ENCODE measurements around the gene ADD2.

ADD2 gene

GRCh38 chr2:70697603-70698383, 70.2 kb downstream of the ADD2 start:
- TF ChIP-seq SNAI2 (CRISPR knock-in tag; IDR thresholded peaks at IDR 0.05) (no peak), ZNF70 (CRISPR knock-in tag; IDR thresholded peaks at IDR 0.05) (no peak), ZFP30 (CRISPR knock-in tag; IDR thresholded peaks at IDR 0.05) (no peak), ZNF565 (CRISPR knock-in tag; conservative IDR thresholded peaks at IDR 0.05; ENCODE audit: low read depth) (no peak), OSR1 (CRISPR knock-in tag; IDR thresholded peaks at IDR 0.05) (no peak), ZFP3 (CRISPR knock-in tag; IDR thresholded peaks at IDR 0.05) (no peak), TOX (CRISPR knock-in tag; IDR thresholded peaks at IDR 0.05; ENCODE audit: borderline replicate concordance) (no peak), RARB (CRISPR knock-in tag; IDR thresholded peaks at IDR 0.05) (no peak), ZC3H10 (CRISPR knock-in tag; IDR thresholded peaks at IDR 0.05) (no peak), ZNF8 (CRISPR knock-in tag; IDR thresholded peaks at IDR 0.05) (no peak), CSDC2 (CRISPR knock-in tag; IDR thresholded peaks at IDR 0.05) (no peak), CREB5 (CRISPR knock-in tag; IDR thresholded peaks at IDR 0.05; ENCODE audit: low read depth) (no peak)
- TF ChIP-seq, protein P1, sequence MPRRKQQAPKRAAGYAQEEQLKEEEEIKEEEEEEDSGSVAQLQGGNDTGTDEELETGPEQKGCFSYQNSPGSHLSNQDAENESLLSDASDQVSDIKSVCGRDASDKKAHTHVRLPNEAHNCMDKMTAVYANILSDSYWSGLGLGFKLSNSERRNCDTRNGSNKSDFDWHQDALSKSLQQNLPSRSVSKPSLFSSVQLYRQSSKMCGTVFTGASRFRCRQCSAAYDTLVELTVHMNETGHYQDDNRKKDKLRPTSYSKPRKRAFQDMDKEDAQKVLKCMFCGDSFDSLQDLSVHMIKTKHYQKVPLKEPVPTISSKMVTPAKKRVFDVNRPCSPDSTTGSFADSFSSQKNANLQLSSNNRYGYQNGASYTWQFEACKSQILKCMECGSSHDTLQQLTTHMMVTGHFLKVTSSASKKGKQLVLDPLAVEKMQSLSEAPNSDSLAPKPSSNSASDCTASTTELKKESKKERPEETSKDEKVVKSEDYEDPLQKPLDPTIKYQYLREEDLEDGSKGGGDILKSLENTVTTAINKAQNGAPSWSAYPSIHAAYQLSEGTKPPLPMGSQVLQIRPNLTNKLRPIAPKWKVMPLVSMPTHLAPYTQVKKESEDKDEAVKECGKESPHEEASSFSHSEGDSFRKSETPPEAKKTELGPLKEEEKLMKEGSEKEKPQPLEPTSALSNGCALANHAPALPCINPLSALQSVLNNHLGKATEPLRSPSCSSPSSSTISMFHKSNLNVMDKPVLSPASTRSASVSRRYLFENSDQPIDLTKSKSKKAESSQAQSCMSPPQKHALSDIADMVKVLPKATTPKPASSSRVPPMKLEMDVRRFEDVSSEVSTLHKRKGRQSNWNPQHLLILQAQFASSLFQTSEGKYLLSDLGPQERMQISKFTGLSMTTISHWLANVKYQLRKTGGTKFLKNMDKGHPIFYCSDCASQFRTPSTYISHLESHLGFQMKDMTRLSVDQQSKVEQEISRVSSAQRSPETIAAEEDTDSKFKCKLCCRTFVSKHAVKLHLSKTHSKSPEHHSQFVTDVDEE (CRISPR knock-in tag; IDR thresholded peaks at IDR 0.05) = no peak
- no peak for ATAC-seq

- TF ChIP-seq, protein P2, sequence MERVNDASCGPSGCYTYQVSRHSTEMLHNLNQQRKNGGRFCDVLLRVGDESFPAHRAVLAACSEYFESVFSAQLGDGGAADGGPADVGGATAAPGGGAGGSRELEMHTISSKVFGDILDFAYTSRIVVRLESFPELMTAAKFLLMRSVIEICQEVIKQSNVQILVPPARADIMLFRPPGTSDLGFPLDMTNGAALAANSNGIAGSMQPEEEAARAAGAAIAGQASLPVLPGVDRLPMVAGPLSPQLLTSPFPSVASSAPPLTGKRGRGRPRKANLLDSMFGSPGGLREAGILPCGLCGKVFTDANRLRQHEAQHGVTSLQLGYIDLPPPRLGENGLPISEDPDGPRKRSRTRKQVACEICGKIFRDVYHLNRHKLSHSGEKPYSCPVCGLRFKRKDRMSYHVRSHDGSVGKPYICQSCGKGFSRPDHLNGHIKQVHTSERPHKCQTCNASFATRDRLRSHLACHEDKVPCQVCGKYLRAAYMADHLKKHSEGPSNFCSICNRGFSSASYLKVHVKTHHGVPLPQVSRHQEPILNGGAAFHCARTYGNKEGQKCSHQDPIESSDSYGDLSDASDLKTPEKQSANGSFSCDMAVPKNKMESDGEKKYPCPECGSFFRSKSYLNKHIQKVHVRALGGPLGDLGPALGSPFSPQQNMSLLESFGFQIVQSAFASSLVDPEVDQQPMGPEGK (CRISPR knock-in tag; IDR thresholded peaks at IDR 0.05; ENCODE audit: borderline replicate concordance) = no peak
- TF ChIP-seq ISL1 (CRISPR knock-in tag; IDR thresholded peaks at IDR 0.05) = no peak
- no peak for TF ChIP-seq TCF4 (CRISPR knock-in tag; IDR thresholded peaks at IDR 0.05; ENCODE audit: borderline replicate concordance)
- TF ChIP-seq CREB5 (CRISPR knock-in tag; IDR thresholded peaks at IDR 0.05; ENCODE audit: low read depth) = no peak
- TF ChIP-seq CSDC2 (CRISPR knock-in tag; IDR thresholded peaks at IDR 0.05) = no peak
- TF ChIP-seq, protein P1 (CRISPR knock-in tag; IDR thresholded peaks at IDR 0.05) = no peak
- no peak for TF ChIP-seq TOX (CRISPR knock-in tag; IDR thresholded peaks at IDR 0.05; ENCODE audit: borderline replicate concordance)
- TF ChIP-seq ZFP3 (CRISPR knock-in tag; IDR thresholded peaks at IDR 0.05) = no peak
- TF ChIP-seq SNAI2 (CRISPR knock-in tag; IDR thresholded peaks at IDR 0.05) = no peak
- TF ChIP-seq ZNF565 (CRISPR knock-in tag; conservative IDR thresholded peaks at IDR 0.05; ENCODE audit: low read depth) = no peak
- no peak for TF ChIP-seq RARB (CRISPR knock-in tag; IDR thresholded peaks at IDR 0.05)
- no peak for TF ChIP-seq BACH2 (CRISPR knock-in tag; IDR thresholded peaks at IDR 0.05; ENCODE audit: borderline replicate concordance)
- no peak for ATAC-seq
Measured at GRCh38 chr2:70696142-70696541, 71.9 kb downstream of the ADD2 start.

GRCh38 chr2:70692256-70692655, 75.7 kb downstream of the ADD2 start:
- ATAC-seq = no peak
- TF ChIP-seq PPARA (CRISPR knock-in tag; IDR thresholded peaks at IDR 0.05; ENCODE audit: borderline replicate concordance) = no peak

Measured in SK-N-SH treated with all-trans-retinoic acid at 6 μM for 48 hours (cell line).